Activated CD4-positive, alpha-beta T cell treated with anti-CD3 and anti-CD28 coated beads, Interleukin-10, Interleukin-2, amounts not matched to agents 100 ng/mL and 50 ng/mL, durations not matched to agents 16 hours and 8 hours (primary cell): ENCODE data around the gene UGP2.
"Not testable (repeated sequence)": the region's sequence is repeated elsewhere in the genome, so short reads cannot be mapped to it uniquely, and the experiment has no call there.

Experiments
- DNase-seq: peaks from one replicate; pipeline ENCODE4 v3.0.0-alpha.2; 2020

The UGP2 gene

GRCh38 chr2:63840785-63841253, 877 bp upstream of the UGP2 start:
- DNase-seq, result peak; percentile 99

DNA sequence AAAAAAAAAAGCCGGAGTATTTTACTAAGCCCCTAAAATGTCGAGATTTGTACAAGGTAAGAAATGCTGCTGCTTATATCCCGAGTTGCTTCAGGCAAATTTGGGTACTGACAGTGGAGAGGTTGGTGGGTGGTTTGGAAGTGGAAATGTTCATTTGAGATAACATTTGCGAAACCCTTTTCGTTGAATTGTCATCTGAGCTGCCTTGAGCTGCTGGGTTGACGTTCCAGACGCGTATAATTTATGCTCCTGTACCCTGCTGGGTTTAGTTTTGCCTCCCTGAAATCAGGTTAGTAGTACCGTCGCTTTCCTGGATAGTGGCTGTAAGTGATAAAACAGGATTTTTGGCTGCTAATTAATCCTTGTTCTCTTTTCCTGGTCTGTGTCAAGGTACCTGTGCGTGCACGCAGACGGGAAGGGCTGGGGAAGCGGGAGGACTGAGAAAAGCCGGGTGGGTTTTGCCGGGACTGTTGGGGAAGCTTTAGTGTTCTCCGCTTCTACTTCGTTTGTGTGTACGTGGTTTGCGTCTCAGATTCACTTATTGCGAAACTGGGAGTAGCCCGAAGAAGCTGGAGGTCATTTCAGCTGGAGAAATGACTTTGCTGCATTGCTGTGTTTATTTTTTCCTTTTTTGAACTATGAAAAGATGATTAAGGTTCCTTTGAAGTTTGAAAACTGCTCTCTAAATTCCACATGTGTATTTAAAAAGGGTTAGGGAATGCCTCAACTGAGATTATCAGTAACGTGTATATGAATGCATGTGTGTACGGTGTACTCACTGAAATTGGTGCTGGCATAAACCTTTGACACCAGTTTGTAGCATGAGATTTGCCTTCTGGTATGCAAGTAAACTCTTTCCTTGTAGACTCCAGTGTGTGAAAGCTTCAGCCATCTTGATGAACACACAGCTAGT, 709 bp downstream of the UGP2 start:
- peak; percentile 35 for DNase-seq

- no peak for DNase-seq
Measured at GRCh38 chr2:63843093-63843492, 1.4 kb downstream of the UGP2 start.

DNA sequence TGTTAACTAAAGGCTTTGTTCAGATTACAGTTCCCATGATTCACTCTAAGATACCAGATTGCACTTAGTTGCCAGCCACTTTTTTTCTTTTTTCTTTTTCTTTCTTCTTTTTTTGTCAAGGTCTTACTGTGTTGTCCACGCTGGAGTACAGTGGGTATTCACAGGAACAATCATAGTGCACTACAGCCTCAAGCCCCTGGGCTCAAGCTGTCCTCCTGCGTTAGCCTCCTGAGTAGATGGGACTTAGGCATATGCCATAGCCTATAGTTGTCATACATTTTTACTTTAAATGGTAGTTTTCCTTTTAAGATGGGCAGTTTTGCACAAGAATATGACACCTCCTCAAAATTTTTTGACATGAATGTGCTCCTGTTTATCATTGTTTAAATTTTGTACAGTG, 2.1 kb downstream of the UGP2 start:
- no peak for DNase-seq

DNA sequence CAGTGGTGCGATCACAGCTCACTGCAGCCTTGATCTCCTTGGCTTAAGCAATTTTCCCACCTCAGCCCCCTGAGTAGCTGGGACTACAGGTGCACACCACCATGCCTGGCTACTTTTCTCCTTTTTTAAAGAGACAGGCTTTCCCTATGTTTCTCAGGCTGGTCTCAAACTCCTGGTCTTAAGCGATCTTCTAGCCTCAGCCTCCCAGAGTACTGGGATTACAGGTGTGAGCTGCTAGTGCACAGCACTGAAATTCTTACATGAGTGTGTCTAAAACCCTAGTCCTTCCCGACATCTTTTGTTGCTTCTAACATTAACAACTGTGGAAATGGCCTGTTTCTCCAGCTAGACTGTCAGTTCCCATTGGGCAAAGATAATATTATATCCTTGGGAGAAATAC, 2.9 kb downstream of the UGP2 start:
- no peak for DNase-seq

DNA sequence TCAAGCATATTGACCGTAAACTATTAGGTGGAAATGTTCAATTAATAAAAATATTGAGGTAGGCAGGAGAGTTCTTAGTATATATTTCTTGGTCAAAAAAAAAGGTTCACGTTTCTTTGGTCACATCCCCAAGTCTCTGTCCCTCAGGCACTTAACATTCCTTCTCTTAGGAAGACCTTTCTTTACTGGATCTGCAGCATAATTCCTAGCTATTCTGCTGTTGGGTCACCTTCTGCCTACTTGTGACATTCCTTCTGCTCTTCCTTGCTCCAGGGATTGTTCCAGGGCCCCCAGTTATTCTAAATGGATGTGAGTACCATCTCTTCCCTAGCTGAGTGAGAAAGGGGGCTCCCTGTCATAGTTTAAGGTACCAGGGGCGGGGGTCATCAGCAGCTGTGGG, 4.2 kb downstream of the UGP2 start:
- DNase-seq, result no peak

DNA sequence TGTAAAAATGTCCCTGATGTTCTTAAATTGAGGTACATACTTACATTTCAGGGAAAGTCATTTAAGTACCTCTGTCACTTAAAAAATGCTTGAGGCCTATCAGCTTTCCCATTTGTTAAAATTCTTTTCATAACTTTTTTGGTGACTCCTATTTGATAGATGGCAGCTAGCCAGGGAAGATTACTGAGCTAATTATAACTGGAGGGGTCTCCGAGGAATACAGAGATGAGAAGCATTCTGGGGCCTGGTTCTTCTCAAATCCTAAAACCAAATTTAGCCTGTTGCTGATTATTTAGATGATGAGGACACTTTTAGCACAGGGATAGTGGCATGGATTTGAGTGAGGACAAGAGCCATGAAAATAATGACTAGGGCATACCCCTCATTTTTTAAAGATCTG, 4.8 kb downstream of the UGP2 start:
- DNase-seq, result no peak

- DNase-seq, result not testable (repeated sequence)
Measured at GRCh38 chr2:63847571-63847970, 5.9 kb downstream of the UGP2 start.

DNA sequence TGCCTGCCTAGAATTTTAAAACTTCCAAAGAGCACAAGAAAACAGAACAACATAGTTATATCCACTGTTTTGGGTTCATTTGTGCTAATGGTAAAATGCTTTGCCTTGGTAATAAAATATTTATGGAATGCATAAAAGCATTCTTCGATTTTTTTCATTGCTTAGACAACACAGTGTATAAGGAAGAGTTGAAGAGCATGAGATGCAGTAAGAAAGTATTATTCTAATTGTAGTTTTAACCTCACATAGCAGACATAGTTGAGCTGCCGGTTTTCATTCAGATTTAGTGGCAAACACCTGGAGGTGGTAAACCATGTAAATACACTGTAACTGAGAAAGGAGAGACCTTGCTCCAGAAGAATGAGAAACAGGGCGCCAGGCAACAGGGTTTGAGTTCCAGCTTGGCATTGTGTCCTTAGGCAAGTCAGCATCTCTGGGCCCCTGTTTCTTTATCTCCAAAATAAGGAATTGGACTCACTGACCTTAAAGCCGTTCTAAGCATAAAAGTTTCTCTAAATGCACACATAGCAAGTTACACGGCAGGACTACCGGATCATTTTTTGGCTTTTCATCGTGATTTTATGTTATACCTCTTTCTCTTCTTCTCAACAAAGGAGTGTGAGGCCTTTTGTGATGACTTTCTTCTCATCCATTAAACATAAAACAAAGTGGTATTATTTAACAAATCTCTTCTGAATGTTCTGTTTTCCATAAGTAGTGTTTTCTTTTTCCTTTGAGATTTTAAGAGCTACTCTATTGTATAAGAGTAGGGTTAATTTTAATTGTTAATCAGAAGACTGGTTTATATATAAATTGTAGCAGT, 7.9 kb downstream of the UGP2 start:
- DNase-seq, result no peak

- DNase-seq, result no peak
Measured at GRCh38 chr2:63850204-63850571, 8.5 kb downstream of the UGP2 start.

GRCh38 chr2:63850649-63851048, 9.0 kb downstream of the UGP2 start:
- no peak for DNase-seq

GRCh38 chr2:63851691-63852311, 10.1 kb downstream of the UGP2 start:
- no peak for DNase-seq

GRCh38 chr2:63853527-63854310, 12.0 kb downstream of the UGP2 start:
- DNase-seq, result no peak

GRCh38 chr2:63855418-63856302, 14.0 kb downstream of the UGP2 start:
- no peak for DNase-seq

GRCh38 chr2:63856303-63856603, 14.6 kb downstream of the UGP2 start:
- peak; percentile 71 for DNase-seq

- DNase-seq, result no peak
Measured at GRCh38 chr2:63858291-63858690, 16.6 kb downstream of the UGP2 start.

- DNase-seq, result peak; percentile 53
Measured at GRCh38 chr2:63861220-63861822, 19.6 kb downstream of the UGP2 start.

DNA sequence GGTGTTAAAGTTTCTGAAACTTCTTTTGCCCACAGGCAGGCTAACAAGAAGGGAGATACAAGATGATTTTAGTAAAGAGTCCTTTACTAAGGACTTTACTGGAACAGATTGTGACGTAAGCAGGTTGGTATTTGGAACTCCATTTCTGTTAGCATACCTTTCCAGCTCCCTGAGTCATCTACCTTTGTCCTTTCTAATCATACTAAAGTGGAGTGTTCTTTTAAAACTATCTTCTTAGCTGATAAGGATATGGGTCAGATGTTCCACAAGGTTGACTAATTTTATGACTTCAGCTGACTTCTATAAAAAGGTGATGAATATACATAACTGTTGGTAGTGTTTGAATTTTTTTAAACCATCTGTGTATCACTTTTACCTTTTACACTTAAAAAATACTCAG, 21.1 kb downstream of the UGP2 start:
- DNase-seq, result no peak

- no peak for DNase-seq
Measured at GRCh38 chr2:63863707-63864106, 22.0 kb downstream of the UGP2 start.

GRCh38 chr2:63865159-63865799, 23.6 kb downstream of the UGP2 start:
- DNase-seq, result no peak
